Heart right ventricle (tissue), 16 donors: Measurements from ENCODE around the gene NUBPL. TPM values are rescaled to one million over a fixed set of nuclear protein-coding genes. Genes with fewer than 3 reads are reported as not detected.

Experiments
- ATAC-seq, 8 donors: fragments of 200-7000 bp; cut with Tn5 transposase; one replicate each; pipeline ENCODE4 v1.9.1; 2020; ENCODE audit warnings: mild to moderate bottlenecking in 8 of 8, moderate library complexity in 8 of 8, moderate number of reproducible peaks in 1 of 8
- DNase-seq, 2 donors: peaks; one replicate each; pipeline ENCODE4 v3.0.0-alpha.2; 2020
- H3K27ac ChIP-seq, 10 donors: fragments of 200-600 bp; sonication (generic) in 2 of 10; one replicate each; pipeline versions ENCODE4 v1.5.0 to v1.8.0; 2020 to 2022; ENCODE audit warnings: mild to moderate bottlenecking in 3 of 10
- H3K27me3 ChIP-seq, 7 donors: fragments of 200-600 bp; one replicate each; pipeline ENCODE4 v1.8.0; 2021 to 2022; ENCODE audit warnings: mild to moderate bottlenecking in 2 of 7
- H3K36me3 ChIP-seq, 9 donors: fragments of 200-600 bp; sonication (generic) in 1 of 9; one replicate each; pipeline versions ENCODE4 v1.5.0 to v1.8.0; 2020 to 2022; ENCODE audit warnings: mild to moderate bottlenecking in 2 of 9
- H3K4me1 ChIP-seq, 9 donors: fragments of 200-600 bp; sonication (generic) in 1 of 9; one replicate each; pipeline versions ENCODE4 v1.5.0 to v1.8.0; 2020 to 2022; ENCODE audit warnings: mild to moderate bottlenecking in 4 of 9
- H3K4me3 ChIP-seq, 10 donors: fragments of 200-600 bp; sonication (generic) in 2 of 10; one replicate each; pipeline versions ENCODE4 v1.5.0 to v1.8.0; 2020 to 2022; ENCODE audit warnings: mild to moderate bottlenecking in 7 of 10, moderate library complexity in 2 of 10
- H3K9me3 ChIP-seq, 11 donors: fragments of 200-600 bp in 10 of 11; sonication (generic) in 2 of 11; one replicate each; pipeline versions ENCODE4 v1.5.0 to v1.8.0; 2013 to 2022; ENCODE audit warnings: mild to moderate bottlenecking in 2 of 11, control low read depth in 1 of 11, moderate library complexity in 1 of 11
- CTCF ChIP-seq, 9 donors: fragments of 200-600 bp; sonication (generic) in 2 of 9; IDR thresholded peaks; one replicate each; pipeline versions ENCODE4 v1.5.0 to v1.8.0; 2021 to 2022; ENCODE audit warnings: antibody characterized with exemption in 9 of 9, mild to moderate bottlenecking in 5 of 9, moderate library complexity in 1 of 9
- WGBS, 2 donors: extraction: QIAGEN DNeasy Blood & Tissue Kit; methylation state at CpG; one replicate each; pipeline ENCODE4 v1.1.7; 2013; ENCODE audit warnings: inconsistent platforms in 1 of 2; 5-methylcytosine and 5-hydroxymethylcytosine counted together
- intact Hi-C, 10 donors: fragments of 100-400 bp; cut with DNase I; formaldehyde crosslinking; loops; one replicate each; pipeline versions ENCODE4 v1.11.1 to v1.14.2; 2022
- polyA plus RNA-seq, 2 donors: library from polyadenylated mRNA; stranded (reverse); fragments of 200-250 nt; gene quantifications; one replicate each; pipeline ENCODE4 v1.2.3, GENCODE V29; 2013
- total RNA-seq, 10 donors: library from RNA; stranded (reverse); fragmentation: NEBNext Ultra II Directional in 3 of 10; extraction: Animal tissue kit (Norgen Biotek cat#: 25700) in 3 of 10; gene quantifications; one replicate each; pipeline versions ENCODE4 v1.2.1 to v1.2.4, GENCODE V29; 2021 to 2023
- donor health status: Arrhythmogenic right ventricular cardiomyopathy.
- donor health status: ischemic (EF 13 %, LVEDD 7.1; RV severe dilation, severe dysfunction).
- donor health status: healthy with polysubstance abuse.
- donor health status: DM: no; HTN: yes; CAD: no.
- donor health status: DM: no; HTN: no; CAD: no.
- donor health status: ischemic (EF 25% LVEDD 6.9; RV normal size, moderate dysfunction).
- donor health status: ischemic (EF 25% LVEDD 5.7; RV mildly dilated, moderate dysfunction).
- donor health status: healthy.
- donor health status: DM: yes; HTN: yes; CAD: no.
- donor health status: Ischemic cardiomyopathy.
- donor health status: ischemic (EF 35%, LVEDD 5.7; RV mildly dilated, moderate dysfunction).
- donor health status: nonischemic (EF 11% LVEDD 7.7; RV severe dilation, severe dysfunction).
- donor health status: DM: yes; HTN: yes; CAD: no.
- donor health status: PGD.
- donor health status: ischemic (EF 29% LVEDD 5.4; RV normal size, mild dysfunction).
- donor health status: nonischemic (EF 23%, LVEDD 6.1; RV moderate dilation, normal function).

Gene NUBPL
- total and polyA plus RNA-seq, 12 donors, result 4.0 to 32.0 (median 24.1) TPM

- Histone ChIP-seq H3K4me1 (peaks cover 9 to 31% (median 18%) of the 10 kb centered on the region in 9 donors), H3K4me3 (no peak overlapping the region), H3K27ac (peak overlapping the region in 2 of 10 donors; percentile 7 to 13), H3K27me3 (no peaks in the 10 kb centered on the region), H3K36me3 (no peaks in the 10 kb centered on the region), H3K9me3 (no peaks in the 10 kb centered on the region)
- TF ChIP-seq CTCF (IDR thresholded peaks at IDR 0.05), result no peak
- intact Hi-C loops, result loop anchor here in 1 of 10 donors (10.0 kb wide), 1 partner anchor 351 kb away; no protein-coding TSS in a partner anchor
- 68 to 76% methylated on average over 2 of the region's 2 CpGs for WGBS, 2 donors
- no peak for ATAC-seq
- no peak for DNase-seq
Observed at GRCh38 chr14:31895646-31896045, 334.4 kb downstream of the NUBPL start.

GRCh38 chr14:31897581-31898186 lies 336.5 kb downstream of the NUBPL start:
- no peaks in the 10 kb centered on the region for H3K27me3 ChIP-seq
- DNase-seq (peak in 1 of 2 donors; percentile 21), ATAC-seq (peak in 3 of 8 donors; percentile 34 to 60 (median 50))
- intact Hi-C loops, result loop anchor here in 1 of 10 donors (10.0 kb wide), 1 partner anchor 353 kb away; no protein-coding TSS in a partner anchor
- H3K4me1 ChIP-seq, result peaks cover 9 to 28% (median 14%) of the 10 kb centered on the region in 9 donors
- no peaks in the 10 kb centered on the region for H3K36me3 ChIP-seq
- H3K4me3 ChIP-seq, result no peak overlapping the region
- peak in 1 of 9 donors; percentile 17 for TF ChIP-seq CTCF (IDR thresholded peaks at IDR 0.05)
- peak overlapping the region in 4 of 10 donors; percentile 20 to 31 (median 22) for H3K27ac ChIP-seq
- 70% methylated on average over 4 of the region's 4 CpGs for WGBS, 2 donors
- H3K9me3 ChIP-seq, result no peaks in the 10 kb centered on the region

GRCh38 chr14:31898838-31899528 lies 337.8 kb downstream of the NUBPL start:
- TF ChIP-seq CTCF (IDR thresholded peaks at IDR 0.05), result no peak
- peaks cover 0 to 15% (median 1%) of the 10 kb centered on the region in 9 donors for H3K4me1 ChIP-seq
- H3K27ac ChIP-seq, result peak overlapping the region in 1 of 10 donors; percentile 45
- no peak for DNase-seq
- peak in 3 of 8 donors; percentile 19 to 52 (median 38) for ATAC-seq
- H3K9me3 ChIP-seq, result no peaks in the 10 kb centered on the region
- no peaks in the 10 kb centered on the region for H3K36me3 ChIP-seq
- no peak overlapping the region for H3K4me3 ChIP-seq
- intact Hi-C loops, result loop anchor here in 1 of 10 donors (10.0 kb wide), 1 partner anchor 354 kb away; no protein-coding TSS in a partner anchor
- H3K27me3 ChIP-seq, result no peaks in the 10 kb centered on the region

GRCh38 chr14:31902002-31902401 lies 340.8 kb downstream of the NUBPL start:
- DNase-seq, result no peak
- ATAC-seq, result no peak
- Histone ChIP-seq H3K27me3 (no peaks in the 10 kb centered on the region), H3K4me3 (no peak overlapping the region), H3K4me1 (peaks cover 0 to 10% (median 1%) of the 10 kb centered on the region in 9 donors), H3K9me3 (no peaks in the 10 kb centered on the region), H3K36me3 (no peaks in the 10 kb centered on the region), H3K27ac (no peak overlapping the region)
- TF ChIP-seq CTCF (IDR thresholded peaks at IDR 0.05), result no peak
- intact Hi-C loops, result loop anchor here in 1 of 10 donors (10.0 kb wide), 1 partner anchor 67 kb away; no protein-coding TSS in a partner anchor
- 70 to 72% methylated on average over 2 of the region's 2 CpGs for WGBS, 2 donors
